Fibroblast of the aortic adventitia (primary cell): ENCODE results near the gene SMIM28. TPM values are rescaled to one million over a fixed set of nuclear protein-coding genes. Genes with fewer than 3 reads are reported as not detected.
A peak's percentile ranks its signal among the peaks of the same experiment; 100 is the strongest.
"Not testable (repeated sequence)": the region's sequence is repeated elsewhere in the genome, so short reads cannot be mapped to it uniquely, and the experiment has no call there.

Experiments used
- DNase-seq: peaks from one replicate; pipeline ENCODE4 v3.0.0-alpha.2; 2010; ENCODE audit warnings: low read depth
- H3K4me3 ChIP-seq: 2 replicates; pipeline ENCODE4 v1.5.1; 2011; ENCODE audit warnings: low read depth, mild to moderate bottlenecking, control low read depth, low read length, moderate library complexity
- total RNA-seq: library from RNA; depleted of rRNA; stranded (reverse); fragments of >200 nt; gene quantifications from 2 replicates; pipeline ENCODE4 v1.2.3, GENCODE V29; 2012; ENCODE audit warnings: low replicate concordance
- TF ChIP-seq, protein P1 (sequence below): IDR thresholded peaks from 2 replicates; pipeline ENCODE4 v1.5.1; 2011; ENCODE audit warnings: mild to moderate bottlenecking, low read length, control low read depth, inconsistent platforms; ENCODE audit not compliant: insufficient read depth

SMIM28 gene
- total RNA-seq, 1 donor, result not detected

DNA sequence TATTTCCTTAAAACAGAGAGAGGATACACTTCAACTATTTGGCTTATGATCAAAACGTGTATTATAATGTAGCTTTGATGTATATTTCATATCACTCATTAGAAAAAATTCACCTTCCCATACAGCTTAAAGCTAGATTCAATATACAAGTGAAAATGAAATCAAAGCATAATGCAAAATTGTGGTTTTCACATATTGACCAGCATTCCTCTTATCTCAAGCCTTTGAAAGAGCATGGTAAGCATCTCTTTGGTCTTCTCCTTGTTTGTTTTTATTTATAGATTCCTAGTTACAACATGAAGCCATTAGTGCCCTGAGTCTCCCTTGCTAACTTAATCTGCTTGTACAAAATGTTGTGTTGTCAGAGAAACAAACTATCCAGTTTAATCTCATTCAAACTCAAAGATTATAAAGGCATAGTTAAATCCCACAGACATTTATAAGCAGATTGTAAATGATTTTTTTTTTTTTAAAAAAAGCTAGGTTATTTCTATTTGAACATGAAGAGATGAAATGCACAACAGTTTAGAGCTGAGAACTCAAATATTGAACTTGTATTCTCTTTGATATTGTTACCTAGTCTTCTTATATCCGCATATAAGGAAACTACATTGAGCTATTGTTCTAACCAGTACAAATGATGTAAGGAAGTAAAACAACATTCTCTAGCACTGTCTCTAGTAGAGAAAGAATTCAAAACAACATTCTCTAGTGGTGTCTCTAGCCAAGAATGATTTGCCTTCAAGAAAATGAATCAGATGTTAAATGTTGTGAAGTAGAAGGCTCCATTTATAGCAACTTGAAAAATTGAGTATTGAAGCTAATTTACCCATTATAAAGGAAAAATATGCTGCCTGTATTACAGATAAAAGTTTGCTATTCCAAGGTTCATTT lies 31.2 kb upstream of the SMIM28 start:
- peak; percentile 71 for DNase-seq
- H3K4me3 ChIP-seq, result no peak overlapping the region
- TF ChIP-seq, protein P1, sequence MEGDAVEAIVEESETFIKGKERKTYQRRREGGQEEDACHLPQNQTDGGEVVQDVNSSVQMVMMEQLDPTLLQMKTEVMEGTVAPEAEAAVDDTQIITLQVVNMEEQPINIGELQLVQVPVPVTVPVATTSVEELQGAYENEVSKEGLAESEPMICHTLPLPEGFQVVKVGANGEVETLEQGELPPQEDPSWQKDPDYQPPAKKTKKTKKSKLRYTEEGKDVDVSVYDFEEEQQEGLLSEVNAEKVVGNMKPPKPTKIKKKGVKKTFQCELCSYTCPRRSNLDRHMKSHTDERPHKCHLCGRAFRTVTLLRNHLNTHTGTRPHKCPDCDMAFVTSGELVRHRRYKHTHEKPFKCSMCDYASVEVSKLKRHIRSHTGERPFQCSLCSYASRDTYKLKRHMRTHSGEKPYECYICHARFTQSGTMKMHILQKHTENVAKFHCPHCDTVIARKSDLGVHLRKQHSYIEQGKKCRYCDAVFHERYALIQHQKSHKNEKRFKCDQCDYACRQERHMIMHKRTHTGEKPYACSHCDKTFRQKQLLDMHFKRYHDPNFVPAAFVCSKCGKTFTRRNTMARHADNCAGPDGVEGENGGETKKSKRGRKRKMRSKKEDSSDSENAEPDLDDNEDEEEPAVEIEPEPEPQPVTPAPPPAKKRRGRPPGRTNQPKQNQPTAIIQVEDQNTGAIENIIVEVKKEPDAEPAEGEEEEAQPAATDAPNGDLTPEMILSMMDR, result no peak

DNA sequence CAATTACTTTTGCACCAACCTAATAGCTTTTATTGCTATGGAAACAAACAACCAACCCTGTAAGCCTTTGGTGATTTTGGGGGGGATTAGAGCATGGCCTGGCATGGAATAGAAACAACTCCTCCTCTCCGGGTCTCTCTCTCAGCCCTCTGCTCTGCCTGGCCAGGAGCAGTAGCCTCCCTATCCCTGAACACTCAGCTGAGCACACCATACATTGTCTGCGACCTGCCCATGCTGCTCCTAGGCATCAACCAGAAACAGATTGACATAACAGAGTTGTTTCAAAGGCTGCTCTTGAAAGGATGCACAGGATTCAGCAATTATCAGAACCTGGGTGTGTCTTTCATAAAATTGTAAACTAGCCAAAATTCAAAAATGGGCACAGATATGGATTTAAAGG lies 29.8 kb upstream of the SMIM28 start:
- no peak for DNase-seq
- TF ChIP-seq, protein P1, result no peak
- no peak overlapping the region for H3K4me3 ChIP-seq

DNA sequence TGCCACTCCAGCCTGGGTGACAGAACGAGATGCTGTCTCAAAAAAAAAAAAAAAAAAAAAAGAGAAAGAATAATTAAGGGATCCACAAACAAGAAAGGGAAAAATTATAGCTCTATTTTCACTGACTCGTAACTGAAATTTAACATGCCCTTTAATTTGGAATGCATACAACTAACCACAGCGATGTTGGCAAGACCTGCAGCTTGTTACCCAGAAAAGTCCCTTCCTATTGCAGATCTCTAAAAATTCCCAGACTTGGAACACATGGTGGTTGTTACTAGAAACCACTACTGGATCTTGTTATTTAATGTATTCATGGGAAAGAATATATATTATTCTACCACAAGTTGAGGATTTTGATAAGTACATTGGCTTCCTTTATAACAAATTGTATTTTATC lies 27.8 kb upstream of the SMIM28 start:
- peak; percentile 54 for DNase-seq
- TF ChIP-seq, protein P1, result no peak
- no peak overlapping the region for H3K4me3 ChIP-seq

- TF ChIP-seq, protein P1, result no peak
- DNase-seq, result no peak
- no peak overlapping the region for H3K4me3 ChIP-seq
These were observed 19.8 kb upstream of the SMIM28 start for GRCh38 chr6:138357928-138358327.

DNA sequence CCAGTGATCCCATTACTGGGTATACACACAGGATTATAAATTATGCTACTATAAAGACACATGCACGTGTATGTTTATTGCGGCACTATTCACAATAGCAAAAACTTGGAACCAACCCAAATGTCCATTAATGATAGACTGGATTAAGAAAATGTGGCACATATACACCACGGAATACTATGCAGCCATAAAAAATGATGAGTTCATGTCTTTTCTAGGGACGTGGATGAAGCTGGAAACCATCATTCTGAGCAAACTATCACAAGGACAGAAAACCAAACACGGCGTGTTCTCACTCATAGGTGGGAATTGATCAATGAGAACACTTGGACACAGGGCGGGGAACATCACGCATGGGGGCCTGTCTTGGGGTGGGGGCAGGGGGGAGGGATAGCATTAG lies 9.0 kb upstream of the SMIM28 start:
- DNase-seq, result not testable (repeated sequence)

GRCh38 chr6:138370631-138371451 lies 6.9 kb upstream of the SMIM28 start:
- TF ChIP-seq, protein P1, result no peak
- no peak for DNase-seq
- H3K4me3 ChIP-seq, result no peak overlapping the region

More for the DNA sequence above, 9.0 kb upstream of the SMIM28 start:
- H3K4me3 ChIP-seq, result not testable (repeated sequence)

- no peak overlapping the region for H3K4me3 ChIP-seq
- no peak for DNase-seq
- TF ChIP-seq, protein P1, result no peak
These were observed 6.3 kb upstream of the SMIM28 start for GRCh38 chr6:138371452-138371711.
